ENCODE data around the gene CXCL17.

The CXCL17 gene

GRCh38 chr19:42422092-42422900 lies 20.4 kb downstream of the CXCL17 start:
- no peaks in the 10 kb centered on the region for H4K20me1 ChIP-seq (ENCODE audit: insufficient read depth, low read length)
- no peaks in the 10 kb centered on the region for H3K27me3 ChIP-seq (ENCODE audit: low read depth, low read length)
- peak overlapping the region; percentile 73 for H3K9ac ChIP-seq (ENCODE audit: low read length)
- no peaks in the 10 kb centered on the region for H3K36me3 ChIP-seq (replicated peaks; ENCODE audit: low read depth, low read length)
- H3K9me3 ChIP-seq (ENCODE audit: insufficient read depth, low read length), result no peaks in the 10 kb centered on the region
- H2AFZ ChIP-seq (ENCODE audit: low read depth, low read length), result peak overlapping the region; percentile 69; the same call in 1 of the 2 replicates
- H3K27ac ChIP-seq (ENCODE audit: low read length), result peak overlapping the region; percentile 40; the same call in 1 of the 2 replicates
- TF ChIP-seq, protein P1, sequence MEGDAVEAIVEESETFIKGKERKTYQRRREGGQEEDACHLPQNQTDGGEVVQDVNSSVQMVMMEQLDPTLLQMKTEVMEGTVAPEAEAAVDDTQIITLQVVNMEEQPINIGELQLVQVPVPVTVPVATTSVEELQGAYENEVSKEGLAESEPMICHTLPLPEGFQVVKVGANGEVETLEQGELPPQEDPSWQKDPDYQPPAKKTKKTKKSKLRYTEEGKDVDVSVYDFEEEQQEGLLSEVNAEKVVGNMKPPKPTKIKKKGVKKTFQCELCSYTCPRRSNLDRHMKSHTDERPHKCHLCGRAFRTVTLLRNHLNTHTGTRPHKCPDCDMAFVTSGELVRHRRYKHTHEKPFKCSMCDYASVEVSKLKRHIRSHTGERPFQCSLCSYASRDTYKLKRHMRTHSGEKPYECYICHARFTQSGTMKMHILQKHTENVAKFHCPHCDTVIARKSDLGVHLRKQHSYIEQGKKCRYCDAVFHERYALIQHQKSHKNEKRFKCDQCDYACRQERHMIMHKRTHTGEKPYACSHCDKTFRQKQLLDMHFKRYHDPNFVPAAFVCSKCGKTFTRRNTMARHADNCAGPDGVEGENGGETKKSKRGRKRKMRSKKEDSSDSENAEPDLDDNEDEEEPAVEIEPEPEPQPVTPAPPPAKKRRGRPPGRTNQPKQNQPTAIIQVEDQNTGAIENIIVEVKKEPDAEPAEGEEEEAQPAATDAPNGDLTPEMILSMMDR (IDR thresholded peaks at IDR 0.05; ENCODE audit: low read depth, low read length), result no peak
- no peak for TF ChIP-seq EZH2phosphoT487 (IDR thresholded peaks at IDR 0.05; ENCODE audit: low read depth)
- H3K4me2 ChIP-seq (ENCODE audit: low read length), result peak overlapping the region; percentile 88
- H3K4me1 ChIP-seq (ENCODE audit: low read length), result peaks cover 10% of the 10 kb centered on the region; the same call in 1 of the 2 replicates
- H3K79me2 ChIP-seq (ENCODE audit: low read length), result peaks cover 12% of the 10 kb centered on the region; the same call in 1 of the 2 replicates
- peak overlapping the region; percentile 83 for H3K4me3 ChIP-seq (ENCODE audit: low read length)

DNA sequence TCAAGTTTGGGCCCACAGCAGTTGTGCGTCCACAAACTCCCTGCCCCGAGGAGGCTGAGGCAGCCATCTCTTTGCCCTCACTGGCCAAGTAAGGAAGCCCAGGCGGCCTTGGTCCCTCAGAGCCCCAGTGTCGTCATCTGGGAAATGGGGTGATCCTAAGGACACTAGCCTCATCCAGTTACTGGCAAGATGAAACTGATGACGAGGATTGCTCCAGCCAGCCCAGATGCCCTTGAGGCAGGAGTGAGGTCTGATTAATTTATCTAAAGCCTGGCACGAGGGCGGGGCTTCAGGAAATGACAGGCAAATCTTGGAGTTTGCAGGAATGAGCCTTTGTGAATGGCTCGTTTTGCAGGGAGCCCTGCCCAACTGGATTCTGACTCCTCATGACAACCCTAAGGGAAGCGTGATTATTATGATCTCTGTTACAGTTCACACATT lies 21.1 kb downstream of the CXCL17 start:
- peak overlapping the region; percentile 88 for H3K4me2 ChIP-seq (ENCODE audit: low read length)
- peaks cover 10% of the 10 kb centered on the region; the same call in 1 of the 2 replicates for H3K4me1 ChIP-seq (ENCODE audit: low read length)
- H3K27ac ChIP-seq (ENCODE audit: low read length), result no peak overlapping the region
- H3K36me3 ChIP-seq (replicated peaks; ENCODE audit: low read depth, low read length), result no peaks in the 10 kb centered on the region
- TF ChIP-seq, protein P1 (IDR thresholded peaks at IDR 0.05; ENCODE audit: low read depth, low read length), result no peak
- TF ChIP-seq EZH2phosphoT487 (IDR thresholded peaks at IDR 0.05; ENCODE audit: low read depth), result no peak
- H3K9me3 ChIP-seq (ENCODE audit: insufficient read depth, low read length), result no peaks in the 10 kb centered on the region
- peaks cover 12% of the 10 kb centered on the region; the same call in 1 of the 2 replicates for H3K79me2 ChIP-seq (ENCODE audit: low read length)
- H3K9ac ChIP-seq (ENCODE audit: low read length), result no peak overlapping the region
- no peaks in the 10 kb centered on the region for H3K27me3 ChIP-seq (ENCODE audit: low read depth, low read length)
- H3K4me3 ChIP-seq (ENCODE audit: low read length), result no peak overlapping the region
- H4K20me1 ChIP-seq (ENCODE audit: insufficient read depth, low read length), result no peaks in the 10 kb centered on the region
- no peak overlapping the region for H2AFZ ChIP-seq (ENCODE audit: low read depth, low read length)

DNA sequence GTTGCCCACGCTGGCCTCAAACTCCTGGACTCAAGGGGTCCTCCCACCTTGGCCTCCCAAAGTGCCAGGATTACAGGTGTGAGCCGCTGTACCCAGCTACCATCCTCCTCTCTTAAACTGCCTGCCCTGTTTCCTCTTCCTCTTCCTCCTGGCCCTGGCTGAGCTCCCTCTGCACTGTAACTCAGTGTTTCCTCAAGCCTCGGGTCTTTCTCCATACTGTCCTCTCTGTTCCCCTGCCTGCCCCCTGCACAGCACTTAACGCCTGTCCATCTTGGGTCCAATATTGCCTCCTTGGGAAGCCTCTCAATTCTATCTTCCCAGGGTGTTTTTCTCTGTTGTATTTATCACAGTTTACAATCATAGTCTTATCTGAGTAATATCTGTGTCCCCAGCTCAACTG lies 21.6 kb downstream of the CXCL17 start:
- Histone ChIP-seq H3K36me3 (replicated peaks; ENCODE audit: low read depth, low read length) (no peaks in the 10 kb centered on the region), H3K9me3 (ENCODE audit: insufficient read depth, low read length) (no peaks in the 10 kb centered on the region), H3K79me2 (ENCODE audit: low read length) (peaks cover 12% of the 10 kb centered on the region; the same call in 1 of the 2 replicates), H2AFZ (ENCODE audit: low read depth, low read length) (no peak overlapping the region), H3K4me3 (ENCODE audit: low read length) (no peak overlapping the region), H3K4me2 (ENCODE audit: low read length) (no peak overlapping the region), H3K27me3 (ENCODE audit: low read depth, low read length) (no peaks in the 10 kb centered on the region), H4K20me1 (ENCODE audit: insufficient read depth, low read length) (no peaks in the 10 kb centered on the region), H3K9ac (ENCODE audit: low read length) (no peak overlapping the region), H3K27ac (ENCODE audit: low read length) (no peak overlapping the region), H3K4me1 (ENCODE audit: low read length) (peaks cover 10% of the 10 kb centered on the region; the same call in 1 of the 2 replicates)
- TF ChIP-seq EZH2phosphoT487 (IDR thresholded peaks at IDR 0.05; ENCODE audit: low read depth), result no peak
- TF ChIP-seq, protein P1 (IDR thresholded peaks at IDR 0.05; ENCODE audit: low read depth, low read length), result no peak

- Histone ChIP-seq H2AFZ (ENCODE audit: low read depth, low read length) (no peak overlapping the region), H3K27me3 (ENCODE audit: low read depth, low read length) (no peaks in the 10 kb centered on the region), H3K4me1 (ENCODE audit: low read length) (peaks cover 10% of the 10 kb centered on the region; the same call in 1 of the 2 replicates), H3K4me2 (ENCODE audit: low read length) (peak overlapping the region; percentile 15; the same call in 1 of the 2 replicates), H3K36me3 (replicated peaks; ENCODE audit: low read depth, low read length) (no peaks in the 10 kb centered on the region), H3K9me3 (ENCODE audit: insufficient read depth, low read length) (no peaks in the 10 kb centered on the region), H4K20me1 (ENCODE audit: insufficient read depth, low read length) (no peaks in the 10 kb centered on the region), H3K27ac (ENCODE audit: low read length) (no peak overlapping the region), H3K79me2 (ENCODE audit: low read length) (peaks cover 12% of the 10 kb centered on the region; the same call in 1 of the 2 replicates), H3K4me3 (ENCODE audit: low read length) (no peak overlapping the region), H3K9ac (ENCODE audit: low read length) (no peak overlapping the region)
- no peak for TF ChIP-seq EZH2phosphoT487 (IDR thresholded peaks at IDR 0.05; ENCODE audit: low read depth)
- TF ChIP-seq, protein P1 (IDR thresholded peaks at IDR 0.05; ENCODE audit: low read depth, low read length), result peak; percentile 98
These were observed 22.6 kb downstream of the CXCL17 start for GRCh38 chr19:42420055-42420544.
